ENCODE measurements around the gene ANKRD63.
A peak's percentile ranks its signal among the peaks of the same experiment; 100 is the strongest.

Gene ANKRD63

GRCh38 chr15:40276927-40277326 is 5.9 kb downstream of the ANKRD63 start:
- no peak for DNase-seq

- no peak for DNase-seq
Measured at GRCh38 chr15:40275954-40276353, 6.9 kb downstream of the ANKRD63 start.

GRCh38 chr15:40275523-40275922 is 7.3 kb downstream of the ANKRD63 start:
- no peak for DNase-seq

GRCh38 chr15:40274350-40275274 is 8.3 kb downstream of the ANKRD63 start:
- DNase-seq: peak; percentile 54

- no peak for DNase-seq
Measured at GRCh38 chr15:40273428-40273827, 9.4 kb downstream of the ANKRD63 start.

GRCh38 chr15:40272485-40273056 is 10.3 kb downstream of the ANKRD63 start:
- no peak for DNase-seq

- DNase-seq: no peak
Measured at GRCh38 chr15:40271685-40272484, 11.0 kb downstream of the ANKRD63 start.

- no peak for DNase-seq
Measured at GRCh38 chr15:40270246-40270995, 12.4 kb downstream of the ANKRD63 start.

GRCh38 chr15:40269604-40270003 is 13.3 kb downstream of the ANKRD63 start:
- no peak for DNase-seq

- DNase-seq: no peak
Measured at GRCh38 chr15:40267670-40268069, 15.2 kb downstream of the ANKRD63 start.

GRCh38 chr15:40266828-40267304 is 16.0 kb downstream of the ANKRD63 start:
- DNase-seq: no peak

- DNase-seq: no peak
Measured at GRCh38 chr15:40265875-40266274, 17.0 kb downstream of the ANKRD63 start.

GRCh38 chr15:40265355-40265754 is 17.5 kb downstream of the ANKRD63 start:
- no peak for DNase-seq

GRCh38 chr15:40264321-40265153 is 18.3 kb downstream of the ANKRD63 start:
- no peak for DNase-seq

GRCh38 chr15:40263024-40263754 is 19.7 kb downstream of the ANKRD63 start:
- DNase-seq: no peak

- DNase-seq: no peak
Measured at GRCh38 chr15:40259021-40259420, 23.8 kb downstream of the ANKRD63 start.

- no peak for DNase-seq
Measured at GRCh38 chr15:40258544-40258943, 24.3 kb downstream of the ANKRD63 start.

GRCh38 chr15:40257656-40258450 is 25.0 kb downstream of the ANKRD63 start:
- DNase-seq: no peak

- no peak for DNase-seq
Measured at GRCh38 chr15:40256638-40257235, 26.1 kb downstream of the ANKRD63 start.

GRCh38 chr15:40255033-40255432 is 27.8 kb downstream of the ANKRD63 start:
- no peak for DNase-seq
